HG02870 (cell line): ENCODE results near the gene LTBP2.
A peak's percentile ranks its signal among the peaks of the same experiment; 100 is the strongest.

Experiments
- ATAC-seq: cut with Tn5 transposase; IDR thresholded peaks from one replicate; pipeline ENCODE4 v1.9.1; 2021; ENCODE audit warnings: mild to moderate bottlenecking, moderate library complexity; ENCODE audit not compliant: unreplicated experiment

The LTBP2 gene

GRCh38 chr14:74614508-74615495, 2.8 kb upstream of the LTBP2 start:
- no peak for ATAC-seq

GRCh38 chr14:74613211-74613914, 1.3 kb upstream of the LTBP2 start:
- no peak for ATAC-seq

- ATAC-seq = peak; percentile 48
Observed at GRCh38 chr14:74612350-74613021, 449 bp upstream of the LTBP2 start.

- ATAC-seq = no peak
Observed at GRCh38 chr14:74610866-74611649, 979 bp downstream of the LTBP2 start.

GRCh38 chr14:74610199-74610865, 1.7 kb downstream of the LTBP2 start:
- no peak for ATAC-seq

GRCh38 chr14:74609721-74610120, 2.3 kb downstream of the LTBP2 start:
- no peak for ATAC-seq

- no peak for ATAC-seq
Observed at GRCh38 chr14:74608959-74609611, 3.0 kb downstream of the LTBP2 start.

GRCh38 chr14:74606727-74607126, 5.3 kb downstream of the LTBP2 start:
- ATAC-seq = no peak

- no peak for ATAC-seq
Observed at GRCh38 chr14:74605531-74606223, 6.4 kb downstream of the LTBP2 start.

- no peak for ATAC-seq
Observed at GRCh38 chr14:74604911-74605310, 7.1 kb downstream of the LTBP2 start.

GRCh38 chr14:74604157-74604556, 7.9 kb downstream of the LTBP2 start:
- ATAC-seq = no peak

GRCh38 chr14:74601982-74602381, 10.1 kb downstream of the LTBP2 start:
- ATAC-seq = no peak

- no peak for ATAC-seq
Observed at GRCh38 chr14:74599946-74600345, 12.1 kb downstream of the LTBP2 start.

GRCh38 chr14:74599321-74599761, 12.7 kb downstream of the LTBP2 start:
- no peak for ATAC-seq

GRCh38 chr14:74596741-74597450, 15.1 kb downstream of the LTBP2 start:
- ATAC-seq = no peak

GRCh38 chr14:74595006-74595735, 16.9 kb downstream of the LTBP2 start:
- ATAC-seq = no peak

GRCh38 chr14:74594606-74595005, 17.4 kb downstream of the LTBP2 start:
- ATAC-seq = no peak

- ATAC-seq = no peak
Observed at GRCh38 chr14:74594029-74594428, 18.0 kb downstream of the LTBP2 start.
